ACHN (cell line): ENCODE measurements around the gene TAF3.
"Not testable (repeated sequence)": the region's sequence is repeated elsewhere in the genome, so short reads cannot be mapped to it uniquely, and the experiment has no call there.

Source experiments
- DNase-seq: peaks from one replicate; pipeline ENCODE4 v3.0.0-alpha.2; 2015
- in situ Hi-C: cut with HindIII; loops from 2 replicates; pipeline ENCODE4 v1.10.0; 2017; ENCODE audit warnings: low sequenced_read_pairs, low pct_ligation_motif_present, low pct_unique_long_range_greater_than_20kb

TAF3 gene

DNA sequence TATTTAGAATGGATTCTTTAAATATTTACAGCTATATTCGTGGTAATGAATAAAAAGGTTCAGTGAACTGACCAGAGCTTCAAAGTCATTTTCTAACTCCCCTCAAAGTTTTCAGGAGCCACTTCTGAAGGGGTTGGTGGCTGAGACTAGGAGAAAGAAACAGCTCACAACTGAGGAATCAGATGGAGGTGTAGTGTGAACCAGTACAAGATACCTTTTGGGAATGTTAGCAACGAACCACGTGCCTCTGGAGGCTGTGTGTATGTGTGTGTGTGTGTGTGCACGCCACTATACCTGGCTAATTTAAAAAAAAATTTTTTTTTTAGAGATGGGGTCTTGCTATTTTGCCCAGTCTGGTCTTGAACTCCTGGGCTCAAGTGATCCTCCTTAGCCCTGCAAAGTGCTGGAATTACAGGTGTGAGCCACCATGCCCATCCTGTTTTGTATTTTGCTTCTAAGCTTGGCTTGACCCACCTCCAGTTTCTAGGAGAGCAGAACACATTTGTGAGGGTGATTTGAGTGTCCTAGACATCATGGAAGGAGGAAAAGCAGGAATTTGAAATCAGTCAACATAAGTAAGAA lies 9.5 kb upstream of the TAF3 start:
- in situ Hi-C loops, result no loop called here

DNA sequence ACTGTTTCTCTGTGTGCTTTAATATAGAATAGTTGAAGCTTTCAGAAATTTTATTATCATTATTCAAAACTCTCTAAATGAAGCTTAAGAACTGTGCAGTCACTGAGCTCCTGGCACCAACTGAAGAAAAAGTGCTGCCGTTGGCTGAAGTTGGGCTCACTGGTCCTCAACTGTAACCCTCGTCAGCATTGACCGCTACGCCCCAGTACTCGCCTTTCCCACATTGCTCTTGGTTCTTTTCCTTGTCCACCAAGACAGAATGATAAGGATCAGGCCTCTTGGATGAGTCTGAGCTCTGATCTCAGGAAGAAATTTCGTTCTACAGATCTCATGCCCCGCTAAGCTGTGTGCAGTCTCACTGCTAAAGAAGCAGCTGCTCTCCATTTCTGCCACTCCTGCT lies 7.9 kb upstream of the TAF3 start:
- in situ Hi-C loops, result no loop called here
- no peak for DNase-seq

More for the DNA sequence above, 9.5 kb upstream of the TAF3 start:
- no peak for DNase-seq

DNA sequence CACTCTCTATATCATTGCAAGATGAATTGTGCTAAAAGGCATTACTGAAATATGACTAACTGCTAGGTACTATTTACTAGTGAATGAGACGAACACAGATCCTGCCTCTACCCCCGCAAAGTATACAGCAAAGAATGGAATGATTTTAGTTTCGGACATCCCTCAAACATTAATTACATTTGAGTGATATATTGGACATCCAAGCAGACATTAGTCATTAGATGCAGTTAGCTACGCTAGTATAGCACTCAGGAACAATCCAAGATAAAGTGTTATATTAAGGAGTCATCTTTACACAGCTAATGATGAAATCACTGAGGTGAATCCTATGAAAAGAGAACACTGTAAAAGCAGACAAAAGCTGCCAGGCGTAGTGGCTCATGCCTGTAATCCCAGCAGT lies 7.3 kb upstream of the TAF3 start:
- in situ Hi-C loops, result no loop called here

DNA sequence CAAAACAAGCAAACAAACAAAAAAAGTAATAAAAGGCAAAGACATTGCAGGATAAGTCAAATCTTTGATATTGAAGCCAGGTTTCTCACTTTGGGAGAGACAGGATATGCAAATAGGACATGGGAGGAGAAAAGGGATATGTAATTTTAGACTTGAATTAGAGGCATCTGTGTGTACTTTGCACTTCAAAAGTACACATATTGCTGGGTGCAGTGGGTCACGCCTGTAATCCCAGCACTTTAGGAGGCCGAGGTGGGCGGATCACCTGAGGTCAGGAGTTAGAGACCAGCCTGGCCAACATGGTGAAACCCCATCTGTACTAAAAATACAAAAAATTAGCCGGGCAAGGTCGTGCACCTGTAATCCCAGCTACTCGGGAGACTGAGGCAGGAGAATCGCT lies 6.6 kb upstream of the TAF3 start:
- DNase-seq, in situ Hi-C loops: not testable (repeated sequence)

More for the DNA sequence above, 7.3 kb upstream of the TAF3 start:
- DNase-seq, result no peak

DNA sequence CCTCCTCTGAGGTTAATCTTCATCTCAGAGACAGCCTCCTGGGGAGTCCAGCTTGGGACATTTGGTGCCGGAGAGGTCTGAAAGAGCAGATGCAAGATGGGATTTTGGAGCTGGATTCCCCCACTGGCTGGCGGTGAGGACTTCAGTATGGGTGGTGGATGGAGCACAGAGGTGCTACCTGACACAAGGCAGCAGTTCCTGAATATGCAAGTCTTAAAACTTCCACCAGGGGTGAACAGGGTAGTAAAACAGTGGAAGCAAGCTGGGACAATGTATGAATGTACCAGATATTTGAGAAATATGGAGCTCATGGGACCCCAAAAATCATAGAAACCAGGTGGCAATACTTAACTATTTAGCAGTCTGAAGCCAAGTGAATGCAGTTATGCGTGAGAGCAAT lies 4.8 kb upstream of the TAF3 start:
- in situ Hi-C loops, result no loop called here
- no peak for DNase-seq

DNA sequence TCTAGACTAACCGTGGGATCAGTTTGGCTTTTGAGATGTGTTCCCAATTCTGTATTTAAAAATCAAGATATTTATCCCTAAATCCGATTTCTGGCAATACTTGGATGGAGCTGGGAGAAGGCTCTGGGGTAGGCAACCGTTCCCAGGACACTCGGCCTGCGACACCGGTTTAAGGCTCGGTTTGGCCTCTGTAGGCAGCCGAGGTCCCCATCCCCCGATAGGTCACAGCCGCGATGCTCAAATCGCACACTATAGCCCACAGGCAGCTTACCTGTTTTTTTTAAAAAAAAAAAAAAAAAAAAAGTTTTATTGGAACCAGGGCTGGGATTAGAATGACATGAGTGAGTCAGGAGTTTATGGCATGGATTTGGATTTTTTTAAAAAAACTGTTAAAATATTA lies 729 bp upstream of the TAF3 start:
- in situ Hi-C loops, result no loop called here
- DNase-seq, result no peak

DNA sequence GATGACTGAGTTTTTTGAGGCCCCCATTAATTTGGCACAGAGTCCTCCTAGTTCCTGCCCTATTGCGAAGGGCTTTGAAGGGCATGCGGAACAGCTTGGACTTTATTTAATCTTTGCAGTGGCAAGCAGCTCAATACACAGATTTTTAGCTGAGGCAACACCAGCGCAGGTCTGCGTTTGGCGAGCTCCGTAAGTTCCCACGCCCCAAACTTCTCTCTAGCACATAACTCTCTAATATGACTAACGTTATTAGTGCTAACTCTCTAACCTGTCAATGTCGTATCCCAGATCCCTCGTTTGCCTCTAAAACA lies 366 bp upstream of the TAF3 start:
- in situ Hi-C loops, result no loop called here
- DNase-seq, result no peak

DNA sequence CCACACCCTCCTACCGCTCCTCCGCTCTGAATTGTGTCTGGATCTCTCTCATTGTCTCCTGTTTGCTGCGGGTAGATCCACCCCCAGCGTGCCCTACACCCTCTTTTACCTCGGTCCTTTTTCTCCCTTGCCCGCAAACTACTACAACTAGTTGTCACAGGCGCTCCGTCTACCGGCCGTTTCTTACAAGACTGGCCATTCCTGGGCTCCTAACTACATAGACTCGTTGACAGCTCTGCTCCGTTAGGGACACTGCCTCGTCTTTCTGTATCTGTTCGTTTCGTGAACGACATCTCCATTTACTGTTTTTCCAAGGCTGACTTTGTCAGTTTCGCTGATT lies 786 bp downstream of the TAF3 start:
- in situ Hi-C loops, result no loop called here
- DNase-seq, result peak; percentile 47

DNA sequence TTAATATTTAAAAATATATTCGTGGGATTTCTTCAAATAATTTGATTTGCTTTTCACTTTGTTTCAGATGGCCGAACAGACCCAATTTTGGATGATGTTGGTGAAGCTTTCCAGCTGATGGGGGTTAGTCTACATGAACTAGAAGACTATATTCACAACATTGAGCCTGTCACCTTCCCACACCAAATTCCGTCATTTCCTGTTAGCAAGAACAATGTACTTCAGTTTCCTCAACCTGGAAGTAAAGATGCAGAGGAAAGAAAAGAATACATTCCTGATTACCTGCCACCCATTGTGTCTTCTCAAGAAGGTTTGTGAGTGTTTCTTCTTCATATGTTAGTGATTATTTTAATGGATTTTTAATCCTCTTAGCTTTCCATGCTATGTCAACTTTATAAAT lies 5.9 kb downstream of the TAF3 start:
- no peak for DNase-seq
- in situ Hi-C loops, result no loop called here

DNA sequence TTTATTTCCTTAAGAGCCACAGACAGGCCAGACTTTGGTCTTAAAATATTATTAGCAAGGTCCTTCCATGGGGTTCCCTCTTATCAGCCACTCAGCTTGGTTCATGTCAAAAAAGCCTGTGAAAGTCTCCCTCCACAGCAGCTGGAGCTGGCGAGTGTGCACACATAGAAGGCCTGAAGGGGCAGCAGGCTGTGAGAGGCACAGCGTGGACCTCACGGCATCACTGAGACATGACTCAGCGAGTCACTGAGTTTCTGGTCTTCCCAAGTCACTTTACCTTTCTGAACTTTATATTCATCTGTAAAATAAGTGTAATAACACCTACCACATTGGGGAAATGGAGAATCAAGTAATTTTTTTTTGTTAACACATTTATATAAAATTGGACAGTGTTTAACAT lies 8.7 kb downstream of the TAF3 start:
- DNase-seq, result peak; percentile 67
- in situ Hi-C loops, result no loop called here

DNA sequence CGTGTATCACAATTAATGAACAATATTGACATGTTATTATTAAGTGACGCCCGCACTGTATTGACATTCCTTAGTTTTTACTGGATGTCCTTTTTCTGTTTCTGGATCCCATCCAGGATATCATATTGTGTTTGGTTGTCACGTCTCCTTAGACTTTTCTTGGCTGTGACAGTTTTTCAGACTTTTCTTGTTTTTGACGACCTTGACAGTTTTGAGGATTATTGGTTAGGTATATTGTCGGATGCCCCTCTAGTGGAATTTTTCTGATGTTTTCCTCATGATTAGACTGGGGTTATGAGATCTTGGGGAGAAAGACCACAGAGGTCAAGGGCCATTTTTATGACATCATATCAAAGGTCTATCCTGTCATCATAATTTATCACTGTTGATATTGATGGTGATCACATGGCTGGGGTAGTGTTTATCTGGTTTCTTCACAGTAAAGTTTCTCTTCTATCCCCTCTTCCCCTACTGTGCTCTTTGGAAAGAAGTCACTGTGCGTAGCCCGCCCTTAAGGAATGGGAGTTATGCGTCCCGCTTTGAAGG lies 11.1 kb downstream of the TAF3 start:
- DNase-seq, result no peak
- in situ Hi-C loops, result no loop called here

DNA sequence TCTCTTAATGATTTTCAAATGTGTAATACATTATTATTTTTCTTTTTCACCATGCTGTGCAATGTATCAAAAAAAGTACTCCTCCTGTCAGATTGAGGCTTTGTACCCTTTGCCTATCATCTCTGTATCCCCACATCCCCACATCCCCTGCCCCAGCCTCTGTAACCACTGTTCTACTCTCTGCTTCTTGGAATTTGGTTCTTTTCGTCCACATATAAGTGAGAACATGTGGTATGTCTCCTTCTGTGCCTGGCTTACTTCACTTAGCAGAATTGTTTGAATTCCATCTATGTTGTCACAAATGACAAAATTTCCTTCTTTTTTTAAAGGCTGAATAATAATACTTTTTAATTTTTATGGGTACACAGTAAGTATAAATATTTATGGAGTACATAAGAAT lies 13.8 kb downstream of the TAF3 start:
- DNase-seq, result no peak
- in situ Hi-C loops, result no loop called here

DNA sequence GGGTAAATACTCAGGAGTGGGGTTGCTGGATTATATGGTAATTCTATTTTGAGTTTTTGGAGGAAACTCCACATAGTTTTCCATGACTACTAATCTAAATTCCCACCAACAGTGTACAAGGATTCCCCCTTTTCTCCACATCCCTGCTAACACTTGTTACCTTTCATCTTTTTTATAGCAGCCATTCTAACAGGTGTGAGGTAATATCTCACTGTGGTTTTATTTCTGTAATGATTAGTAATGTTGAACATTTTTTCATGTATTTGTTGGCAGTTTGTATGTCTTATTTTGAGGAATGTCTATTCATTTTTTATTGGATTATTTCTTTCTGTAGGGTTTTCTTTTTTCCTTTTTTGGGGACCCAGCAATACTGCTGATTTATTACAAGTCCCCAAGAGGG lies 14.9 kb downstream of the TAF3 start:
- in situ Hi-C loops, result no loop called here
- no peak for DNase-seq

DNA sequence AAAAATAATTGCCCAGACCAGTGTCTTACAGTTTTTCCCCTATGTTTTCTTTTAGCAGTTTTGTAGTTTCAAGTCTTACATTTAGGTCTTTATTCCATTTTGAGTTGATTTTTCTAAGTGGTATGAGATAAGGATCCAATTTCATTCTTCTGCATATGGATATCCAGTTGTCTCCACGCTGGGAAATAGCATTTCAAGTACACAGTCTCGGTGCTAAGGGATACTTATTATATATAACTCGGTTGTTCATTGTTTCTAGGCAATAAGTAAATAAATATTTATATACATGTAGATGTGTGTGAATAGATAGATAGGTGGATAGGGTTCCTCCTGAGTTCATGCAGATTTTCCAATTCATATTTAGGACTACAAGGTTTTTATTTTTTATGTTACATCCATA lies 16.0 kb downstream of the TAF3 start:
- DNase-seq, result no peak
- in situ Hi-C loops, result no loop called here

DNA sequence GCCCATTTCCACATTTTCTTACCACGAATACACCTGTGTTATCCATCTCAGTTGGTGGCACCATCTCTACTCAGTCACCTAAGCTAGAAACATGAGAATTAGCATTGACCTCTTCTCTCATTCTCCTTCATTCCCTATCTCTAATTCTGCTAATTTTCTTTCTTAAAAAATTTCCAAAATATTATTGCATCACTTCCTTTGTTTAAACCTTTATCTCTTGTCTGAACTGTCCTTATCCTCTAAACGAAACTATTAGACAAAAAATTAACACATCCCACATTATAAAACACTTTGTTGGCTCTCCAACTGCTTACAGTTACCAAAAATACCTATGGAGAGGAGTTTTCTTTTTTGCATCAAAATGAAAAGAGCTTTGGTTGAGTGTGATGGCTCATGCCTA lies 18.3 kb downstream of the TAF3 start:
- in situ Hi-C loops, result no loop called here

DNA sequence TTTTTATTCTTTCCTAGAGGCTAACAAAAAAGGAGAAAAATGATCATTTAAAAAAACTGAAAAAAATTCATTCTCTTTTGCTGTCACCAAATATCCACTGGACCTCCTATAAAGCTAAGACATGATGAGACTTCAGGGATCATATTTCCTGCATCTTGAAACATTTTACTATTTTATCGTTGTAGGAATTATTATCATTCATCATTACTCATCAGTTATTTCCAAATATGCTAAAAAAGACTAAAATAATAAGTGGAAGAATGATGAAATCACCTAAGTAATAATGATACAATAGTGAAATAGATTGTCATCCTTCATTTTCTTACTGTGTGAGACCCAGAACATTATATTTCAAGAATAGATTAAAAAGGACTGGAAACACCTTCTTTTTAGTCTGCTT lies 28.3 kb downstream of the TAF3 start:
- no peak for DNase-seq
- in situ Hi-C loops, result no loop called here

More for the DNA sequence above, 18.3 kb downstream of the TAF3 start:
- DNase-seq, result no peak

DNA sequence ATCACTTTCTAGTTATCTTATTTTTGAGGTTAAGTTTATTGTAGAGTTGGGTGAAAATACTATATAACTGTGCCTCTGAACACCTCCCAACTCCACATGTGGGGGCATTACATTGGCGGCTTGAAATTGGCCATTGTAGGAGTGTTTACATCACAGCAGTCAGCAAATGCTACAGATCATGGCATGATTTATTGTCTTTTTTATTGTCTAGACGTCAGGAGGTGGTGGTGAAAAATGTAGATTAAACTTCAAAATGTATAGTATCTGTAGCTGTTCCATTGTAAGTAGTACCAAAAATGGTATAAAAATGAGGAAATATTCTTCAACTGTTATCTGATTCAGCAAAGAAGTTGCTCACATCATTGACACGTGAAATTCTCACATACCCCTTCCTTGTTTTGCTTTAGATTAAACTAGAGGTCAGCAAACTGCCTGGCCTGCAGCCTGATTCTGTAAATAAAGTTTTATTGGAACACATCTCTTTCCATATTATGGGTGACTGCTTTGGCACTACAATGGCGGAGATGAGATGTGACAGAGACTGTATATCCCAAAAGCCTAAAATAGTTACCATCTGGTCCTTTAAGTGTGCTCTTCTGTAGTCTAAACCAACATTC lies 35.0 kb downstream of the TAF3 start:
- in situ Hi-C loops, result no loop called here
- DNase-seq, result no peak

DNA sequence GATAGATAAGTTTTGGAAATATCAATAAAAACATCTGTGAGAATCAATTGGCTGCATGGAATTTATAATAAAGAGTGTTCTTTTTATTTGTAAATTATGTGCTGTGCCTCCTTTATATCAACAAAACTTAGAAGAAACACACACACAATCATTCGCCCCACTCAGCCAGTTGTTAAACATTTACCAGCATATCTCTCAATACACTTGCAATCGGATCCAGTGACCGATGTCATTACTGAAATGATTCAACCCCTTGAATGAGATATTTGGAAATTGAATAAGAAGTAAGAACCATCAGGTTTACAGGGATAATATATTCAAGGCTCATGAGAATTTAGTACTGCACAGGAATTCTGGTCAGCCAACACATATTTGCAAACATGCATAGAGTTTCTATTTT lies 35.6 kb downstream of the TAF3 start:
- in situ Hi-C loops, result no loop called here
- peak; percentile 17 for DNase-seq

DNA sequence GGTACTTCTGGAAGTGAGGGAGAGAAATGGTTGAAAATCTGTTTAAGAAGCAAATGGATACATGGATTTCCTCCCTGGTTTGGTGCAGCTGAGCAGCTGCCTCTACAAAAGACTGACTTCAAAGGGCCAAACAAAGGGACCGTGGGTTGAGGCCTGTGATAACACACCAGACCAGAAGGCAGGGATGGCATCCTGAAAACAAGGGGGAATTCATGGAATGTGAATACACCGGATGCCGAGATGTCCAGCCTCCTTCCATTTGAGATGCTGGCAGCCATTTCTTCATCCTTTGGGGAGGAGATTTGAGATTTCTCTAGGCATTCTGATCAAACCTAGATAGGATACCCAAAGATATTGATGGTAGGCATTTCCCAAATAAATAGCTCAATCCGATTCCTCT lies 36.9 kb downstream of the TAF3 start:
- no peak for DNase-seq

DNA sequence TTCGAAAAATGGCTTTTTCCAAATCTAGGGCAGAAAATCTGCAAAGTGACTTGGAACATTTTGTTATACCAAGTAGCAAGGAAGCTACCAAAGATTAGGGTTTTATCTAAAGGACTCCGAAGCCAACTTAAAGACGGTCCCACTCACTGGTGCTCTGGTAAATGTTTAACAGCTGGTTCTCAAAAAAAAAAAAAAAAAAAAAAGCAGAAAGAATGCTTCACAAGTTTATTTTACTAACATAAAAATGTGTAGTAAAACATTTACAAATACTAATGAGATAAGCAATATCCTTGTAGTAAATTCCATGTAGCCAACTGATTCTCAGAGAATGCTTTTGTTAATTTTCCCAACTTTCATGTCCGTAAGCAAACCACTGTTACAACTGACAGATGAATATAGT lies 38.4 kb downstream of the TAF3 start:
- in situ Hi-C loops, result no loop called here
- no peak for DNase-seq

More for the DNA sequence above, 36.9 kb downstream of the TAF3 start:
- in situ Hi-C loops, result no loop called here

DNA sequence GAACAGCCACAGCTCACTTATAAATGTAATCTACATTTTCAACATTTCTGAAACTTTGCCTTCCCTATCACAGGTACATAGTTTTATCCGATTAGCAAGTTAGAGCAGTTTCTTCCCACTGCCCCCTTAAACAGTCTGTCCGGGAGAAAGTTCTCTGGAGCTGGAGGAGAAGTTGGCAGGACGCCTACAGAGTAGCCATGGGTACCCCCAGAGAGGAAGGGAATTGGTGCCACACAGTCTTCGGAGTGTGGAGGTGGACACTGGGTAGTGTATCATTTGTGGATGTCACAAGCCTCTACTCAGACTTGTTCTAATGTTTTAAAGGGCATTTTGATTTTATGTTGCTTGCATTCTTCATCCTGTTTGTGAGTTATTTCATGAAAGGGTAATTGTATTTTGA lies 39.0 kb downstream of the TAF3 start:
- in situ Hi-C loops, result no loop called here

More for the DNA sequence above, 39.0 kb downstream of the TAF3 start:
- DNase-seq, result peak; percentile 8
